Mesendoderm (in vitro differentiated cells): ENCODE measurements around the gene TRMT44.

Experiments
- DNase-seq: peaks from one replicate; pipeline ENCODE4 v3.0.0; 2013
- H2AK5ac ChIP-seq: 2 replicates; pipeline ENCODE4 v1.6.1; 2013; ENCODE audit warnings: low read length, inconsistent platforms
- H2BK120ac ChIP-seq: 2 replicates; pipeline ENCODE4 v1.6.1; 2013; ENCODE audit warnings: low read depth, mild to moderate bottlenecking, low read length, moderate library complexity, mixed read lengths
- H2BK15ac ChIP-seq: replicated peaks from 2 replicates; pipeline ENCODE4 v1.6.1; 2013; ENCODE audit warnings: low read depth, mild to moderate bottlenecking, moderate library complexity
- H2BK5ac ChIP-seq: 2 replicates; pipeline ENCODE4 v1.6.1; 2013; ENCODE audit warnings: low read length, inconsistent platforms
- H3K18ac ChIP-seq: 2 replicates; pipeline ENCODE4 v1.6.1; 2013; ENCODE audit warnings: mild to moderate bottlenecking, low read length, mixed read lengths
- H3K23ac ChIP-seq: one replicate; pipeline ENCODE4 v1.6.1; 2013; ENCODE audit warnings: low read length
- H3K27ac ChIP-seq: 2 replicates; pipeline ENCODE4 v1.5.1; 2013; ENCODE audit warnings: low read depth, mild to moderate bottlenecking, inconsistent platforms, low read length, moderate library complexity
- H3K27me3 ChIP-seq: 2 replicates; pipeline ENCODE4 v1.6.1; 2013; ENCODE audit warnings: low read length, control low read depth, mild to moderate bottlenecking, inconsistent platforms; ENCODE audit not compliant: insufficient read depth, poor library complexity
- H3K36me3 ChIP-seq: 2 replicates; pipeline ENCODE4 v1.6.1; 2013; ENCODE audit warnings: low read length, inconsistent platforms; ENCODE audit not compliant: control insufficient read depth, insufficient read depth
- H3K4ac ChIP-seq: one replicate; pipeline ENCODE4 v1.6.1; 2013; ENCODE audit warnings: low read depth, mild to moderate bottlenecking, low read length, moderate library complexity
- H3K4me1 ChIP-seq: 2 replicates; pipeline ENCODE4 v1.6.1; 2013; ENCODE audit warnings: low read depth, low read length, inconsistent platforms; ENCODE audit not compliant: control insufficient read depth
- H3K4me2 ChIP-seq: 2 replicates; pipeline ENCODE4 v1.6.1; 2013; ENCODE audit warnings: low read length
- H3K4me3 ChIP-seq: 2 replicates; pipeline ENCODE4 v1.5.1; 2013; ENCODE audit warnings: mild to moderate bottlenecking, low read length
- H3K56ac ChIP-seq: one replicate; pipeline ENCODE4 v1.6.1; 2013; ENCODE audit warnings: low read length
- H3K79me1 ChIP-seq: 2 replicates; pipeline ENCODE4 v1.6.1; 2013; ENCODE audit warnings: low read length, inconsistent platforms
- H3K79me2 ChIP-seq: 2 replicates; pipeline ENCODE4 v1.6.1; 2013; ENCODE audit warnings: mild to moderate bottlenecking, low read length; ENCODE audit not compliant: control insufficient read depth, insufficient read depth
- H3K9ac ChIP-seq: 2 replicates; pipeline ENCODE4 v1.6.1; 2013; ENCODE audit warnings: low read length, inconsistent platforms
- H4K5ac ChIP-seq: one replicate; pipeline ENCODE4 v1.6.1; 2013; ENCODE audit warnings: low read length
- H4K8ac ChIP-seq: one replicate; pipeline ENCODE4 v1.6.1; 2013; ENCODE audit warnings: low read depth, mild to moderate bottlenecking, control low read depth, low read length, moderate library complexity
- WGBS: extraction: QIAGEN DNeasy Blood & Tissue Kit; methylation state at CpG from one replicate; pipeline ENCODE4 v1.1.7; 2013; ENCODE audit warnings: low lambda C conversion rate, missing lambda C conversion rate; ENCODE audit not compliant: insufficient coverage; ENCODE audit errors: extremely low coverage; 5-methylcytosine and 5-hydroxymethylcytosine counted together

Gene TRMT44

GRCh38 chr4:8422786-8423185 lies 17.8 kb upstream of the TRMT44 start:
- no peaks in the 10 kb centered on the region for H3K79me2 ChIP-seq
- no peak overlapping the region for H2BK15ac ChIP-seq
- H4K8ac ChIP-seq = no peak overlapping the region
- no peak overlapping the region for H3K4me3 ChIP-seq
- no peak overlapping the region for H4K5ac ChIP-seq
- no peak overlapping the region for H2BK120ac ChIP-seq
- H3K56ac ChIP-seq = no peak overlapping the region
- no peaks in the 10 kb centered on the region for H3K79me1 ChIP-seq
- no peak overlapping the region for H2BK5ac ChIP-seq
- no peak overlapping the region for H3K4ac ChIP-seq
- no peak overlapping the region for H3K18ac ChIP-seq
- H3K27ac ChIP-seq = no peak overlapping the region
- H3K4me1 ChIP-seq = no peaks in the 10 kb centered on the region
- no peaks in the 10 kb centered on the region for H3K36me3 ChIP-seq
- no peak for DNase-seq
- H3K4me2 ChIP-seq = no peak overlapping the region
- no peak overlapping the region for H3K23ac ChIP-seq
- no CpG with 5 or more reads among the region's 5 CpGs for WGBS
- H3K9ac ChIP-seq = no peak overlapping the region
- H3K27me3 ChIP-seq = no peaks in the 10 kb centered on the region
- H2AK5ac ChIP-seq = no peak overlapping the region

DNA sequence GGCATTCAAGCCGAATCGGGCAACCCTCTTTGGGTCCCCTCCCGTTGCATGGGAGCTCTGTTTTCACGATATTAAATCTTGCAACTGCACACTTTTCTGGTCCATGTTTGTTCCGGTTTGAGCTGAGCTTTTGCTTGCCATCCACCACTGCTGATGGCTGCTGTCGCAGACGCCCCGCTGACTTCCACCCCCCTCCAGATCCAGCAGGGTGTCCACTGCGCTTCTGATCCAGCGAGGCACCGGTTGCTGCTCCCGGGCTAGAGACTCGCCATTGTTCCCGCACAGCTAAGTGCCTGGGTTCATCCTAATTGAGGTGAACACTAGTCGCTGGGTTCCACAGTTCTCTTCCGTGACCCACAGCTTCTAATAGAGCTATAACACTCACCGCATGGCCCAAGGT lies 13.3 kb upstream of the TRMT44 start:
- no peak overlapping the region for H4K8ac ChIP-seq
- no peak overlapping the region for H3K23ac ChIP-seq
- H3K18ac ChIP-seq = no peak overlapping the region
- H4K5ac ChIP-seq = no peak overlapping the region
- H3K79me2 ChIP-seq = no peaks in the 10 kb centered on the region
- no peak overlapping the region for H2BK120ac ChIP-seq
- no peaks in the 10 kb centered on the region for H3K27me3 ChIP-seq
- H3K4me2 ChIP-seq = no peak overlapping the region
- H3K4me3 ChIP-seq = no peak overlapping the region
- no peaks in the 10 kb centered on the region for H3K79me1 ChIP-seq
- H3K4ac ChIP-seq = no peak overlapping the region
- no peak overlapping the region for H2BK5ac ChIP-seq
- H2AK5ac ChIP-seq = no peak overlapping the region
- no peaks in the 10 kb centered on the region for H3K36me3 ChIP-seq
- no peak for DNase-seq
- H3K9ac ChIP-seq = peak overlapping the region; percentile 93
- peaks cover 6% of the 10 kb centered on the region for H3K4me1 ChIP-seq
- H3K27ac ChIP-seq = no peak overlapping the region
- WGBS = no CpG with 5 or more reads among the region's 17 CpGs
- no peak overlapping the region for H2BK15ac ChIP-seq
- no peak overlapping the region for H3K56ac ChIP-seq

GRCh38 chr4:8427761-8428287 lies 12.8 kb upstream of the TRMT44 start:
- Histone ChIP-seq H2BK5ac (no peak overlapping the region), H3K4me2 (peak overlapping the region; percentile 51), H4K8ac (no peak overlapping the region), H3K4ac (no peak overlapping the region), H3K27me3 (no peaks in the 10 kb centered on the region), H3K23ac (no peak overlapping the region), H3K4me1 (peaks cover 6% of the 10 kb centered on the region), H3K79me1 (no peaks in the 10 kb centered on the region), H3K36me3 (no peaks in the 10 kb centered on the region), H3K79me2 (no peaks in the 10 kb centered on the region), H3K9ac (peak overlapping the region; percentile 93), H2AK5ac (no peak overlapping the region), H2BK15ac (no peak overlapping the region), H3K56ac (peak overlapping the region; percentile 98), H4K5ac (no peak overlapping the region), H3K27ac (no peak overlapping the region), H2BK120ac (peak overlapping the region; percentile 10), H3K4me3 (peak overlapping the region; percentile 85), H3K18ac (peak overlapping the region; percentile 80)
- WGBS = no CpG with 5 or more reads among the region's 21 CpGs
- DNase-seq = peak; percentile 58

DNA sequence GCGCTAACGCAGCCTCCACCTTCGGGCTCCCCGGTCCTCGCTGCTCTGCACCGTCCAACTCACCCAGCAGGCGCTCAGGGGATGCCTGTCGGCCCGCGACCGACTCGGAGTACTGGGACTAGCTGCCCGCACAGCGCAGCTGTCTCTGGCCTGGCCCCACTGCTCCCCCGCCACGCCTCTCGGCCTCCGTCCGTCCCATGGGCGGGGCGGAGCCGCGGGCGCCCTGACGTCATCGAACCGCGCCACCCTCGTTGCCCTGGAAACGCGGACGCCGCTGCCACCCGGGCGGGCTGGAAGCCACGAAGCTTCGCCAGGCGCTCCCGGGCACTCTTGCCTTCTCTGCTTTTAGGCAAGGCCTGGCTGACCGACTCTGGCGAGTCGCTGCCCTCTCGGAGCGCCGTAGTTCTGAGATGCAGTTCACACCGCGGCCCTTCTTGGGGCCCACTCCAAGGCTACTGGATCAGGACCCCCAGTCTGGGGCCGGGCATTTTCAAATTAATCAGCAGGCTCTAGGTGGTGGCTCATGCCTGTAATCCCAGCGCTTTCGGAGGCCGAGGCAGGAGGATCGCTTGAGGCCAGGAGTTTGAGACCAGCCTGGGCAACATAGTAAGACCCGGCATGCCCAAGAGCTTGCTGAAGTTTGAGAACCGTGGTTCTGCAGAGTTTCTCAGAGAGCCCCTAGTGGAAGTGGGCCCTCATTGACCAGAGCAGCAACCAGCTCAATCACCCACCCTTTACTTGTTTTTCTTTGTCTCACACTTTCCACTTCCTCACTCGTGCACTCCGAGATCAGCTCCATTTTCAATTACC lies 12.1 kb upstream of the TRMT44 start:
- H2AK5ac ChIP-seq = peak overlapping the region; percentile 59
- no peaks in the 10 kb centered on the region for H3K36me3 ChIP-seq
- peak; percentile 93 for DNase-seq
- H3K4ac ChIP-seq = peak overlapping the region; percentile 86
- no peaks in the 10 kb centered on the region for H3K79me2 ChIP-seq
- peak overlapping the region; percentile 26 for H4K5ac ChIP-seq
- H2BK15ac ChIP-seq = no peak overlapping the region
- peak overlapping the region; percentile 85 for H3K23ac ChIP-seq
- H2BK120ac ChIP-seq = peak overlapping the region; percentile 54
- H3K9ac ChIP-seq = peak overlapping the region; percentile 93
- H4K8ac ChIP-seq = peak overlapping the region; percentile 69
- H2BK5ac ChIP-seq = peak overlapping the region; percentile 97
- H3K56ac ChIP-seq = peak overlapping the region; percentile 98
- peaks cover 6% of the 10 kb centered on the region for H3K4me1 ChIP-seq
- H3K79me1 ChIP-seq = no peaks in the 10 kb centered on the region
- H3K27me3 ChIP-seq = no peaks in the 10 kb centered on the region
- peak overlapping the region; percentile 87 for H3K27ac ChIP-seq
- peak overlapping the region; percentile 72 for H3K4me2 ChIP-seq
- peak overlapping the region; percentile 91 for H3K18ac ChIP-seq
- H3K4me3 ChIP-seq = peak overlapping the region; percentile 85
- no CpG with 5 or more reads among the region's 56 CpGs for WGBS

DNA sequence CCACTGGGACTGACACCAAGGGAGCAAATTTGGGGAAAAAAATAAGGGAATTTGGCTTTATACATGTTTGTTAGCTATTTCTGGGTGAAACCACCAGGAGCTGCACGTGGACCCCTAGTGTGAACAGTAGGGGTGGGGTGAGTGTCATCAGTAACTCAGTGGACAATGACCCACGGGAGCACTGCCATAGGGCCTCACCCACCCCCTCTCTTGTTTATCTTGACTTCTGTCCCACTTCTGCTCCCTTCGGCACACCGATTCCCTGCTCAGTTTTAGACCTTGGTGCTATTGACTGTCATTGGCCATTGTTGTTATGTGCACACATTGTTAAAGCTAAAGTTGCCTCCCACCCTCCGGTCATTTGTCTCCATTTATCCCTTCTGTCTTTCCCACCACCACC lies 9.0 kb upstream of the TRMT44 start:
- no peak overlapping the region for H2BK15ac ChIP-seq
- no peaks in the 10 kb centered on the region for H3K79me1 ChIP-seq
- H2AK5ac ChIP-seq = peak overlapping the region; percentile 1
- WGBS = no CpG with 5 or more reads among the region's 5 CpGs
- no peaks in the 10 kb centered on the region for H3K79me2 ChIP-seq
- no peak overlapping the region for H3K18ac ChIP-seq
- H3K9ac ChIP-seq = no peak overlapping the region
- peak overlapping the region; percentile 7 for H2BK5ac ChIP-seq
- no peak overlapping the region for H3K4me3 ChIP-seq
- H3K4ac ChIP-seq = no peak overlapping the region
- no peak overlapping the region for H3K27ac ChIP-seq
- peak overlapping the region; percentile 73 for H3K56ac ChIP-seq
- H4K5ac ChIP-seq = no peak overlapping the region
- H3K23ac ChIP-seq = peak overlapping the region; percentile 4
- H3K36me3 ChIP-seq = no peaks in the 10 kb centered on the region
- no peaks in the 10 kb centered on the region for H3K27me3 ChIP-seq
- H3K4me1 ChIP-seq = peaks cover 6% of the 10 kb centered on the region
- H4K8ac ChIP-seq = no peak overlapping the region
- H2BK120ac ChIP-seq = no peak overlapping the region
- no peak for DNase-seq
- no peak overlapping the region for H3K4me2 ChIP-seq
